Frontal cortex (tissue), 4 donors: Measurements from ENCODE around the gene HOXA2. TPM values are rescaled to one million over a fixed set of nuclear protein-coding genes. Genes with fewer than 3 reads are reported as not detected.

ENCODE experiments used
- DNase-seq, 2 donors: peaks; one replicate each; pipeline ENCODE4 v3.0.0; 2012; ENCODE audit warnings: low spot score in 2 of 2
- FAIRE-seq: peaks from 2 replicates; lab custom pipeline; 2012; peaks lifted over from hg19 to GRCh38; lab: Jason Lieb, UNC
- total RNA-seq: library from RNA; depleted of rRNA; stranded (reverse); fragments of >200 nt; gene quantifications from one replicate; pipeline ENCODE4 v1.2.3, GENCODE V29; 2014
- donor health status: control.
- donor health status: control.
- donor health status: control.

HOXA2 gene
- total RNA-seq, 1 donor from 2014 or later = not detected

DNA sequence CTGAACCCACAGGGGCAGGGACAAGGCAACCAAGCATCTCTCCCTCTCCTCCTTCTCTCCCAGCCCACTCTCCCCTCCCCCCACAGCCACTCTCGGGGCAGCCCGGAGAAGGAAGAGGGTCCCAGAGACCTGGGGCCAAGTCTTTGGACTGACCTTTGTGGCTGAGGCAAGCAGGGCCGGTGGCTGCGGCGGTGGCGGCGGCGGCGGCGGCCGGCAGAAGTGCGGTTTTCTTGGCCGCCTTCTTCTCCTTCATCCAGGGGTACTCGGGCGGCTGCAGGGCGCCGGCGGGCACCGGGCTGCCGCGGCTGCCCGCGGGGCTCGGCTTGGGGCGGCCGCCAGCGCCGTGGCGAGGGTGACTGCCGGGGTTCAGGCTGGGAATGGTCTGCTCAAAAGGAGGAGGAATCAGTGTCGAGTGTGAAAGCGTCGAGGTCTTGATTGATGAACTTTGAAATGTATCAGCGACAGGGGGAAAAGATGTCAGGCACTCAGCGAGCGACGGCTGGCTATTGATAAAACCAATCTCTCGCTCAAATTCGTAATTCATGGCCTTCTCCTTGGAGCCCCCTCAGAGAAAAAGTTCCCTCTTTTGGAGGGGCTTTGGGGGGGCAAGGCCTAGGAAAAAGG is 414 bp downstream of the HOXA2 start:
- FAIRE-seq = no peak
- no peak for DNase-seq

GRCh38 chr7:27101171-27101956 is 1.1 kb downstream of the HOXA2 start:
- FAIRE-seq (no peak), DNase-seq (no peak)

DNA sequence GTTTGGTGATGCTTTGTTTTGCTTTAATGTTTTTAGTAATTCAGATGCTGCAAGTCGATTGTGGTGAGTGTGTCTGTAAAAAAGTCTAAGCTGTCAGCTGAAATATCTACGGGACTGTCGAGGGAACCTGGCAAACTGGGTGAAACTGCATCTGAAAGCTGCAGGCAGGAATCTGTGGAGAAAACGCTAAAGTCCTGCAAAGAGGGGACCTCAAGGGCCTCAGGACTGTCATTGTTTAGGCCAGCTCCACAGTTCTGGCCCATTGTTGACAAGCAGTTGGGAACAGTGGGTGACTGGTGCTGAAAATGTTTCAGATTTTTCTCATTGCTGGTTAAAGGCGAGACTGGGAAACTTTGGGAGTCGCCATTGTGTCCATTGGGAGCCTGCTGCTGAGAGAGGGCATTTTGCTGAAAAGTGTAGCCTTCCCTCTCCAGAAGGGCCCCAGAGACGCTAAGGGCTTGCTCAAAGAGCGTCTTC is 1.8 kb downstream of the HOXA2 start:
- FAIRE-seq = no peak

DNA sequence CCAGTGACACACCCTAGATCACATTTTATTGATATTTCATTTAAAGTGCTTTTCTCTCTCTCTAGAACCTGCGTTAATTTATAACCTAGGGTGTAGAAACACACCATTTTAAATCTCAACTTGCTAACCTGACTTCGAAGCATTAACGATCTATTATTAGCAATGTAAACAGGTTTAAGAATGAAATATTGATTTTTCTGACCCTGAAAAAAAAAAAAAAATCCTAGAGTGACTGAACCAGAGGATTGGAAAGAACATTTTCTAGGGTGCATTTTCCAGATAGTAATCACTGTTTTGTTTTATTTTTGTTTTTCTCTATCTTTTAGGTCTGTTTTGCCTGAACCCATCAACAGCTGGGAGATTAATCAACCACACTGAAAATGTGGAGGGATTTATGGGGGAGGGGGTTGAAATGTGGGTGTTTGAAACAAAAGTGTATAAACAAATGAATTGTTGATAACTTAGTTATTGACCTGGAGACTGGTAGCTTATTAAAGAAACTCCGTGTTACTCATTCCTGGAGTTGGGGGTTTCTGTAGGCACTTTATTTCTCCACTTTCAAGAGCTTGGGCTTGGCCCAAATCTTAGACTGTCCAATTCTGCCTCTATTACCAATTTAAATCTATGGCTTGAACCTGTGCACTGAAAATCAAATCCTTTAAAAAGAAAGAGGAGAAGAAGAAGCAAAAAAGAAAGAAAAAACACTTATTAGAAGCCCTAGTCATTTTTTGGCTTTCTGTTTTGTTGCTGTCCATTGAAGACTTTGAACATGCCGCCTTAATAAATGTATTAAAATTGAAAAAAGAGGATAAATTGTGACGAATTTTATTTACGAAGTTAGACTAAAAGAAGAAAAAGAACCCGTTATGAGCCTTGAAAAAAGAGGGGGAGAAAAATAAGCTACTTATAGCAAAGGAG is 2.8 kb downstream of the HOXA2 start:
- DNase-seq (no peak), FAIRE-seq (no peak)

More for the DNA sequence above, 1.8 kb downstream of the HOXA2 start:
- DNase-seq = no peak

DNA sequence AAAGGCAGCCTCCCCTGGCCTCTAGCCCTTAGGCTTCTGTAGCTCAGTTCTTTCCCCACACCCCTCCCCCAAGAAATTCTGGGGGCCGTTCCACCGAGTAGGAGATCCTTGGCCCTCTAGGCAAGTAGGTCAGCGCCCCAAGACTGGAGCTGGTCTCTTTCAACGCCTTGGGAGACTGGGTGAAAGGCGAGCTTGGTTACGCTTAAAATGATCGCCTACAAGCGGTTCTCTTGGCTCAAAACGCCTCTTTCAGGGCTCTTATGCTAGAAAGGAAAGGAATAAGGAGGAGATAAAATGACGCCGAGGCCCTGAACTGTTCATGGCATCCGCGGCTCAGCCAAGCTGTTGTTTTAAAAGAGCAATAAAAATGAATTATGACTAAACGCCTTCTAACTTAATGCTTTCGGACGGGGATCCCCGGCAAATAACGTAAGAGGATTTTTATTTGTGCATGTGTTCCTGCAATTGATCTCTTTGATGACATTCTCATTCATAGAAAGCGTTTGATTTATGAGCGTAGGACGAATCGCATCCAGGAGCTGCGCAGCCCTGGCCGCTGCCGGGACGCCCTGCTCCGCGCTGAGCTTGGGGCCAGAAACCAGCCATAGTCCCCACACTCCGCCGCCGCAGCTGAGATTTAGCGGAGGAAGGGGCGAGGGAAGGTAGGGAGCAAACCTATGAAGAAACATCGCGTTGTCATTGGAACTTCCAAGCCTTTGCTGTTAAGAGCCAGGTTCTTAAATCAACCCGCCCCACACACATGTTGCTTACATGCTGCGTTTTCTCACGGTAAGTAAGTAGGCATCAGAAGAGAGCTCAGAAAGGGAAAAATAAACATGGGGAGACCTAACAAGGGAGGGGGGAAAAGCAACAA is 3.7 kb downstream of the HOXA2 start:
- DNase-seq (no peak), FAIRE-seq (no peak)

DNA sequence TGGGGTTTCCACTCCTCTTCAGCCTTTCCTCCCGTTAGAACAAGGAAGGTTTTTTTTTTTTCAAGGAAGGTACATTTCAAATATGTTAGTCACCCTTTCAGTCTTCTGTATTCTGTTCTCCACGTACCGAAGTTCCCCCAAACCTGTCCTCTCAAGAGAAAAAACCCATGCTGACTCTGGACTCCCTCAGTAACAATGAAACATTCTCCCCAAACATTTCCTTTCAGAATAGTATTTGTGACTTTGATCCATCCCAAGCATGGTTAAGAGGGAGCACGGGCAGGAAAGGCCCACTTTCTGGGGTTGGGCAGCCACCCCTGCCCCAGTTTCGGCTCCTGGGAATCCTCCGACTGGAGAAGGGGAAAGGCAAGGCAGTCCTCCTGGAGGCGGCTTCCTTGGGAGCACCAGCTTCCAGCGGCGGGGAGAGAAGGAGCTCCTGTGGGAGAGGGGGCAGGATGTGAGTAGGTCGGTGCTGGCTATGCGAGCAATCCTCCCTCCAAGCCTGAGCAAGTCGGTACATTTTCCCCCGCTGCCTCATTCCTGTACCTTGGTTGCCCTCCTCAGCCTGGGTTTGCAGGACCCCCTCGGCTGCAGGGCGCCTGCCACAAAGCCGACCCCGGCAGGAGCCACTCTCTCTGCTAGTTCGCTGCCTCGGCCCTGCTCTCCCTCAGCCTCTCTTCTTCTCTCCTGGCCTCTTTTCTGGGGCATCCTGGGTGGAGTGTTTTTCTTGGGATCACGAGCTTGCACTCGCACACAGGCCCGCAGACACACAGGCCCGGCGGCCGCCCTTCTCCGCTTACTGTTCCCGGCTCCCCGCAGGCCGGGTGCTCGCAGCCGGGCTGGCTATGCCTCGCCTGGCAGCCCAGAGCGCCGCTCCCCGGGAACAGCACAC is 4.6 kb downstream of the HOXA2 start:
- FAIRE-seq (no peak), DNase-seq (peak in 1 of 2 donors; percentile 21)

- FAIRE-seq (no peak), DNase-seq (peak in 1 of 2 donors; percentile 30)
Measured at GRCh38 chr7:27096768-27097514, 5.5 kb downstream of the HOXA2 start.

GRCh38 chr7:27095897-27096767 is 6.4 kb downstream of the HOXA2 start, which contains the start of gene HOXA1:
TSS of gene HOXA1 (minus strand) at chr7:27096000. CDS start at chr7:27095912, 88 bp downstream.
- FAIRE-seq = no peak
- peak; percentile 28 to 56 for DNase-seq

GRCh38 chr7:27095050-27095896 is 7.2 kb downstream of the HOXA2 start:
- FAIRE-seq (no peak), DNase-seq (peak in 1 of 2 donors; percentile 18)

DNA sequence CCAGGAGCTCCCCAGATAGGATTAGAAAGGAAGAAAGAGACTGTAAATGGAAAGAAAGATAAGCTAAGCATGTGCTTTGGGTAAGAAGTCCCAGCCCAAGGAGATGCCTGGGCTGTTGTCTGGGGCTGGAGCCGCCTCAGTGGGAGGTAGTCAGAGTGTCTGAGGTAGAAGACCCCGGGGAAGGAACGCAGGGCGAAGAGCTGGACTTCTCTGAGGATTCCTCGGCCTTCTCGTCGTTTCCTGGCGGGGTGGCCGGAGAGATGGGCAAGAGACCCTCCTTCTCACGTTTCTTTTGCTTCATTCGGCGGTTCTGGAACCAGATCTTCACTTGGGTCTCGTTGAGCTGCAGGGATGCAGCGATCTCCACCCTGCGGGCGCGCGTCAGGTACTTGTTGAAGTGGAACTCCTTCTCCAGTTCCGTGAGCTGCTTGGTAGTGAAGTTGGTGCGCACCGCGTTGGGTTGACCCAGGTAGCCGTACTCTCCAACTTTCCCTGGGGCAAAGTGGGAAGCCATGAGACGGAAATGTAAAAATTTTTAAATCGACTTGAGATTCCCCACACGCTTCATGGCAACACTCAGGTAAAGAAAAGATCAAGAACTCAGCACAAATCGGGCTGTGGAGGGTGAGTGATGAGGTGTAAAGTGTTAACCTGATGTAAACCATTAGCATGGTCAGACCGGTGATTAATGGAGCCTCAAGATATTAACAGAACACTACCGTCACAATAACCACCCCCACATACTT is 8.0 kb downstream of the HOXA2 start:
- DNase-seq = peak in 1 of 2 donors; percentile 16
- FAIRE-seq = no peak

- FAIRE-seq = no peak
- DNase-seq = no peak
Measured at GRCh38 chr7:27093184-27093895, 9.1 kb downstream of the HOXA2 start.

- FAIRE-seq (no peak), DNase-seq (no peak)
Measured at GRCh38 chr7:27092819-27093110, 9.7 kb downstream of the HOXA2 start.

- DNase-seq = no peak
- no peak for FAIRE-seq
Measured at GRCh38 chr7:27091941-27092818, 10.3 kb downstream of the HOXA2 start.

- DNase-seq (no peak), FAIRE-seq (no peak)
Measured at GRCh38 chr7:27091105-27091504, 11.4 kb downstream of the HOXA2 start.
